Fibroblast of lung (primary cell): ENCODE results near the gene MFN1. TPM values are rescaled to one million over a fixed set of nuclear protein-coding genes. Genes with fewer than 3 reads are reported as not detected.

Experiments used
- DNase-seq, 2 donors: peaks; one replicate each; pipeline versions ENCODE4 v3.0.0 to v3.0.0-alpha.2; 2010; ENCODE audit warnings: low read depth in 2 of 2
- H2AFZ ChIP-seq: 2 replicates; pipeline ENCODE4 v1.5.1; 2012; ENCODE audit warnings: low read length, control low read depth, inconsistent platforms
- H3K27ac ChIP-seq: 2 replicates; pipeline ENCODE4 v1.5.1; 2011; ENCODE audit warnings: low read length, control low read depth; ENCODE audit not compliant: insufficient read depth
- H3K27me3 ChIP-seq: 2 replicates; pipeline ENCODE4 v1.5.1; 2011; ENCODE audit warnings: mild to moderate bottlenecking, low read length; ENCODE audit not compliant: control insufficient read depth, insufficient read depth
- H3K36me3 ChIP-seq: 2 replicates; pipeline ENCODE4 v1.5.1; 2011; ENCODE audit warnings: low read length; ENCODE audit not compliant: control insufficient read depth, insufficient read depth
- H3K4me1 ChIP-seq: 2 replicates; pipeline ENCODE4 v1.5.1; 2011; ENCODE audit warnings: low read length; ENCODE audit not compliant: control insufficient read depth, insufficient read depth; ENCODE audit errors: extremely low read depth
- H3K4me2 ChIP-seq: 2 replicates; pipeline ENCODE4 v1.5.1; 2011; ENCODE audit warnings: low read length, control low read depth; ENCODE audit not compliant: insufficient read depth; ENCODE audit errors: extremely low read depth
- H3K4me3 ChIP-seq, 4 experiments: fragments of 200-600 bp in 1 of 4; sonication (generic) in 1 of 4; replicated peaks in 1 of 4; 2 replicates each; pipeline ENCODE4 v1.5.1; 2011 to 2016; ENCODE audit warnings: low read length in 4 of 4, low read depth in 3 of 4, mild to moderate bottlenecking in 3 of 4, control low read depth in 2 of 4, inconsistent platforms in 1 of 4, mixed read lengths in 1 of 4; ENCODE audit not compliant: insufficient read depth in 1 of 4; ENCODE audit errors: control extremely low read depth in 1 of 4
- H3K79me2 ChIP-seq: 2 replicates; pipeline ENCODE4 v1.5.1; 2012; ENCODE audit warnings: mild to moderate bottlenecking, low read length, inconsistent platforms; ENCODE audit not compliant: control insufficient read depth, insufficient read depth
- H3K9ac ChIP-seq: 2 replicates; pipeline ENCODE4 v1.5.1; 2011; ENCODE audit warnings: mild to moderate bottlenecking, low read length, control low read depth; ENCODE audit not compliant: insufficient read depth
- H3K9me3 ChIP-seq: 2 replicates; pipeline ENCODE4 v1.5.1; 2012; ENCODE audit warnings: low read depth, low read length; ENCODE audit not compliant: control insufficient read depth, insufficient read depth
- H4K20me1 ChIP-seq: 2 replicates; pipeline ENCODE4 v1.5.1; 2011; ENCODE audit warnings: low read length; ENCODE audit not compliant: control insufficient read depth, insufficient read depth; ENCODE audit errors: extremely low read depth
- CTCF ChIP-seq, 2 donors: IDR thresholded peaks in 1 of 2; conservative IDR thresholded peaks in 1 of 2; 1 replicate in 1 of 2; 2 replicates in 1 of 2; pipeline ENCODE4 v1.5.1; 2011 to 2012; ENCODE audit warnings: low read length in 2 of 2, control low read depth in 1 of 2, inconsistent platforms in 1 of 2, low read depth in 1 of 2, mild to moderate bottlenecking in 1 of 2
- EZH2 ChIP-seq: IDR thresholded peaks from 2 replicates; pipeline ENCODE4 v1.5.1; 2012; ENCODE audit warnings: low read length, control low read depth, mild to moderate bottlenecking; ENCODE audit errors: missing control alignments
- polyA plus RNA-seq, 2 donors: library from polyadenylated mRNA; depleted of rRNA in 1 of 2; stranded (reverse) in 1 of 2; unstranded in 1 of 2; fragments of >200 nt; gene quantifications; 2 replicates each; pipeline ENCODE4 v1.2.1, GENCODE V29; 2011 to 2012; ENCODE audit warnings: missing spikeins in 1 of 2
- total RNA-seq: library from RNA; depleted of rRNA; stranded (reverse); fragments of >200 nt; gene quantifications from 2 replicates; pipeline ENCODE4 v1.2.1, GENCODE V29; 2014

Gene MFN1
- total and polyA plus RNA-seq, 2 donors (not counting 1 experiment from before 2014, with no cell fraction given): 48.1 to 52.8 TPM

- H2AFZ ChIP-seq: no peak overlapping the region
- no peak for DNase-seq
- no peak overlapping the region for H3K9ac ChIP-seq
- peaks cover 2% of the 10 kb centered on the region for H4K20me1 ChIP-seq
- peaks cover 26% of the 10 kb centered on the region for H3K79me2 ChIP-seq
- TF ChIP-seq EZH2 (no peak), CTCF (conservative IDR thresholded peaks at IDR 0.05 in 1 of 2, IDR thresholded peaks at IDR 0.05 in 1 of 2; ENCODE audit: low read depth in 1 of 2, low read length in 2 of 2) (no peak)
- H3K4me3 ChIP-seq: no peak overlapping the region
- no peaks in the 10 kb centered on the region for H3K9me3 ChIP-seq
- no peaks in the 10 kb centered on the region for H3K27me3 ChIP-seq
- peaks cover 4% of the 10 kb centered on the region for H3K36me3 ChIP-seq
- no peak overlapping the region for H3K4me2 ChIP-seq
- no peaks in the 10 kb centered on the region for H3K4me1 ChIP-seq
- H3K27ac ChIP-seq: no peak overlapping the region
Observed at GRCh38 chr3:179425075-179425474, 77.6 kb downstream of the MFN1 start.

GRCh38 chr3:179428876-179429548, 81.5 kb downstream of the MFN1 start:
- no peak for TF ChIP-seq CTCF (conservative IDR thresholded peaks at IDR 0.05 in 1 of 2, IDR thresholded peaks at IDR 0.05 in 1 of 2; ENCODE audit: low read depth in 1 of 2, low read length in 2 of 2)
- TF ChIP-seq EZH2: no peak
- Histone ChIP-seq H3K36me3 (no peaks in the 10 kb centered on the region), H2AFZ (no peak overlapping the region), H4K20me1 (peaks cover 2% of the 10 kb centered on the region), H3K27ac (no peak overlapping the region), H3K9ac (no peak overlapping the region), H3K9me3 (no peaks in the 10 kb centered on the region), H3K4me1 (no peaks in the 10 kb centered on the region), H3K4me2 (no peak overlapping the region), H3K79me2 (peaks cover 62% of the 10 kb centered on the region), H3K4me3 (no peak overlapping the region), H3K27me3 (no peaks in the 10 kb centered on the region)
- no peak for DNase-seq

- Histone ChIP-seq H4K20me1 (peaks cover 2% of the 10 kb centered on the region), H3K27me3 (no peaks in the 10 kb centered on the region), H2AFZ (no peak overlapping the region), H3K4me2 (no peak overlapping the region), H3K4me3 (no peak overlapping the region), H3K9ac (no peak overlapping the region), H3K27ac (no peak overlapping the region), H3K36me3 (no peaks in the 10 kb centered on the region), H3K4me1 (no peaks in the 10 kb centered on the region), H3K79me2 (peaks cover 75% of the 10 kb centered on the region), H3K9me3 (no peaks in the 10 kb centered on the region)
- DNase-seq: no peak
- TF ChIP-seq CTCF (conservative IDR thresholded peaks at IDR 0.05 in 1 of 2, IDR thresholded peaks at IDR 0.05 in 1 of 2; ENCODE audit: low read depth in 1 of 2, low read length in 2 of 2) (no peak), EZH2 (no peak)
Observed at GRCh38 chr3:179430277-179430870, 82.9 kb downstream of the MFN1 start.
